HG02840 (cell line): ENCODE data around the gene ISG20.
A peak's percentile ranks its signal among the peaks of the same experiment; 100 is the strongest.

Source experiments
- ATAC-seq: cut with Tn5 transposase; IDR thresholded peaks from one replicate; pipeline ENCODE4 v1.9.1; 2021; ENCODE audit warnings: mild to moderate bottlenecking, moderate library complexity, moderate number of reproducible peaks; ENCODE audit not compliant: unreplicated experiment, low FRiP score

Gene ISG20

DNA sequence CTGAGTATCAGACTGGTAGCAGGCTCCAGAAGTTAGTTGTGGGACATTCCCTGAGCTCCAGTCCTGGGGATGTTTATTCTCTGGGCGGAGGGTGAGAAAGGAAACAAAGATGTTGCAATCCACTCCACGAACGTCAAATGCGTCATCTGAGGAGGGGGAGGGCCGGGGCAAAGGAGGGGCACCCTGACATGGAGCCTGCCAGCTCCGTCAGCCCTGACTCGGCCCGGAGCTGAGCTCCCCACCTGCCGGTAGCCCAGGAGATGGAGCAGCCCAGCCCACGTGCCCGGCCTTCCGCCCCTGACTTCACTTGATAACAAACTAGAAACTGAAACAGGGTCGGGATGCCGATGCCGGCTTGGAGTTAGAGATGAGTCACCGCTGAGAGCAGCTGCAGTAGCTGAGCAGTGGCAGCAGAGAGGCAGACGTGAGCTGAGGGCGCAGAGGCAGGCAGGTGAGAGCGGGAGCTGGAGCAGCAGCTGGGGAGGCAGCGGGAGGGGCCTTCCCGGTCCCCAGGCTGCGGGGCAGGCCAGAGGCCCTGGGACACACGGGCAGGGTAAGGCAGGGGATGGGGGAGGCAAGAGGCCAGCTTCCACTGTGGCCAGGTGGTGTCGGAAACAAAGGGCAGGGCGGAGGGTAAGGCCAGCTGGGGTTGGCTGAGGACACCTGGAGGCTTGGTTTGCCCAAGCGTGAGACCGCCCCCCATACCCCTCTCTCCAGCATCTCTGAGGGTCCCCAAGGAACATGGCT lies at the start of gene ISG20:
Gene ISG20 (plus strand): TSS at position 391 of the 747 bp plus-strand sequence. CDS start 351 bp downstream, at position 742.
- ATAC-seq = peak; percentile 72

DNA sequence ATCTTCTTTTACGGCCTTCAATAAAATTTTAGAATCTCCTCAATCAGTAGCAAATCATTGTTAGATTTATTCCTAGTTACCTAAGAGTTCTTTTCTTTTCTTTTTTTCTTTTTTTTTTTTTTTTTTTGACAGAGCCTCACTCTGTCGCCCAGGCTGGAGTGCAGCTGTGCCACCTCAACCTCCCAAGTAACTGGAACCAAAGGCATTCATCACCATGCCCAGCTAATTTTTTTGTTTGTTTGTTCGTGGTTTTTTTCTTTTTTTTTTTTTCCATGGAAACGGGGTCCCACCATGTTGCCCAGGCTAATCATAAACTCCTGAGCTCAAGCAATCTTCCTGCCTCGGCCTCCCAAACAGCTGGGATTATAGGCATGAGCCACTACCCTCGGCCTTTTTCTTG lies 48.1 kb upstream of the ISG20 start:
- no peak for ATAC-seq

GRCh38 chr15:88591384-88591783 lies 47.4 kb upstream of the ISG20 start:
- no peak for ATAC-seq

DNA sequence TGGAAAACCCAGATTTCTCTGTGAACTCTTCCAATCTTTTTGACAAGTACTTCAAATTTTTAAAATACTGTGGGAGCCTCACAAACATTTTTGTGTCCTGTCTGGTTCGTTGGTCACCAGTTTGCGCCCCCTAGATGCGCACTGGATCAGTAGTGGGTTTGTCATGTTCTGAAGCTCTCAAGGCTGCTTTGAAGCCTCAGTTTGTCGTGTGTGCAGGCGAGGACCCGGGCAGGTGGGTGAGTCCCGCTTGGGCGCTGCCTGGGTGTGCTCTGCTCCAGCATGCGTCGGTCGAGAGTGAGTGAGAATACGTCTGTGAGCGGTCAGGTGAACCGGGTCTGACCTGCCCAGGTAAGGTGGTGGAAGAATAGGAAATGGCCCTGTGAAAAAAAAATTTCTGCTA lies 34.9 kb upstream of the ISG20 start:
- ATAC-seq = no peak

DNA sequence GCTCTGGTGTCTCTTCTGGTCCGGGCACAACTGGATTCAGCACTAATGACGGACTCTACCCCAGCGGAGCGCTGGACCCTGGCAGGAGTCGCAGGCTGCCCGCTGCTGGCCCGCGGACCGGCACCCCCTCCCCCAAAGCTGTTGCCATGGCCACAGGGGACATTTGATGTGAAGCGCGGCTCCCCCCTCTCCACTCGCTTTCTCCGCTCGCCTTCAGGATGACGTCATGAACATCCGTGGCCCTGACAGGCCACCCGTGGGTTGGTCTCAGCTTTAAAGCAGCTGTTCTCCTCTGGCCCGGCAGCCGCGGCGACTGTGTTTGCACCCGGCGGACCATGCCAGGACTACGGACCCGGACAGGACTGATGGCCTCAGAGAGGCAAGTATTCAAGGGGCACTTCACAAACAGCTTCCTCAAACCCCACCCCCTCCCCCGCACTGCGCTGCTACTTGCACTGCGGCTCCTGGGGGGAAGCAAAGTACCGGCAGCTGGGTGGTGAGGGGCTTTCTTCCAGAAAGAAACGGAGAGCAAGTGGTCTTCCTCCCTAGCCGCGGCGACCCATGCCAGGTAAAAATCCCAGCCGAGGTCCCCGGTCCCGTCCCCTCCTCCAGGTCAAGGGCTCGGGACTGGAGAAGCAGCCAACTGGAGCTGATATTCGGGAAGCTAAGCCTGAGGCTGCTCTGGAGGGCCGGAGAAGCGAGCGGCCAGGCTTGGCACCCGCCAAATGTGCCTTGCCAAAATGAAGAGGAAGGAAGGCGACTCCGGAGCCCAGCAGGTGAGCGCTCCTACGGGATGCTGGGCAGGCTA lies 34.2 kb upstream of the ISG20 start:
- no peak for ATAC-seq

DNA sequence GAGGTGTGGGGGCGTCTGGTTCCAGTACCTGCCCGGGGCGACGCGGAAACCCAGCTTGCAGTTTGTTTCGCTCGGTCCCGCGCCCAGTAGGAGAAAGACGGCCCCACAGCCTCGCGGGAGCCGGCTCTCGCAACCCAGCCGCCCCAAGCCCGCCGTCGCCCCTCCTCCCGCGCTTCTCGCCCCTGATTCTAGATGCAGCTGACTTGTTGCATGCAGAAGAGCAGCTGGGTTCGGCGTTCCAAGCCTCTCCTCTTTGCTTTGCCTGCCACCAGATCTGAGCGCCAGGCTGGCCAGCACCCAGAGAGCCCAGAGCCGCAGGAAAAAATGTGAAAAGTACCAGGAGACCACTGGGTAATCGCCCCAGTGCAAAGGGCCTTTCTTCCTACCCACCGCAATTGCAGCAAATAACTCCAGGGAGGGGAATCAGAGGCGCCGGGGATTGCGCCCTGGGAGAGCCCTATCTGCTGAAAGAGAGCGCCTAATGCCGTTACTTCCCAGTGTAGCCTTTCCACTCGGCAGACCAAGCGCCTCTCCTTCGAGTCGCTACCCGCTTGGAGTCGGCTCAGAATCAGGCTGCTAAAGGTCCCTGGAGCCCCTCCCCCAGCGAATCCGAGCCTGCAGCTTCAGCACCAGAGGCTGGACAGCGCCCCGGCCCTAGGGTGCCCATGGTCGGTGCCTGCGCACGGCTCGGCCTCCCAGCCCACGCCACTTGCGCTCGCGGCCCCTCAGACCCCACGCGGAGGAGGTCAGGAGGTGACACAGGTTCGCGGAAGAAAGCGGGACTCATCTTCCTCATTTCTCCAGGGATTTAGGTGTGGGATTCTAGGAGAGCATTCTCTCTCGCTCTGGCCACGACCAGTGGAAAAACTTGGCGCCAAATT lies 33.4 kb upstream of the ISG20 start:
- no peak for ATAC-seq

GRCh38 chr15:88606070-88606794 lies 32.6 kb upstream of the ISG20 start:
- ATAC-seq = no peak

GRCh38 chr15:88607951-88608350 lies 30.9 kb upstream of the ISG20 start:
- no peak for ATAC-seq

DNA sequence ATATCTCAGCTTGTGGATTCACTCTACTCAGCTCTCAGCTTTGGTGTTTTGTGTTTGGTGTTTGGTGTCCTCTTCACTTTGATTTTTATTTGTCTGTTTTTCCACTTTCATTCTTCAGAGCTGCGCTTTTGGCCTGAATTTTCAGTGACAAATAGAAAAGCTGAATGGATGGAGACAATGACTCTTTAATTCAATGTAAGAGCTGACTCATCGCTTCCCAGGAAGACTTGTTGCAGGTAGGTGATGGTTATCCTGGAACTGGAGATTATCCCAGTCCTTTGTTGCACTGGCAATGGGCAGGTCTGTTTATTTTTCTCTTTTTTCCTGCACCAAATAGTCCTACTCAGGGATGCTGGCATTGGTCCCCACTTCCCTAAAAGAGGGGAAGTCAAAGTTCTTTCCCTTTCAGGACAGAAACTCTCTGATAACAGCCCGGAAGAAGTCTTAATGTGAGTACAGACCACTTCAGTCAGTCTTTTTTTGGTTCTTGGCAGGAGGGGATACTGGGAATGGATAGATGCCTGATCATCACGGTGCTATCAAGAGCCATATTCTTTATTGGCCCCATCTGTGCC lies 30.1 kb upstream of the ISG20 start:
- ATAC-seq = no peak

DNA sequence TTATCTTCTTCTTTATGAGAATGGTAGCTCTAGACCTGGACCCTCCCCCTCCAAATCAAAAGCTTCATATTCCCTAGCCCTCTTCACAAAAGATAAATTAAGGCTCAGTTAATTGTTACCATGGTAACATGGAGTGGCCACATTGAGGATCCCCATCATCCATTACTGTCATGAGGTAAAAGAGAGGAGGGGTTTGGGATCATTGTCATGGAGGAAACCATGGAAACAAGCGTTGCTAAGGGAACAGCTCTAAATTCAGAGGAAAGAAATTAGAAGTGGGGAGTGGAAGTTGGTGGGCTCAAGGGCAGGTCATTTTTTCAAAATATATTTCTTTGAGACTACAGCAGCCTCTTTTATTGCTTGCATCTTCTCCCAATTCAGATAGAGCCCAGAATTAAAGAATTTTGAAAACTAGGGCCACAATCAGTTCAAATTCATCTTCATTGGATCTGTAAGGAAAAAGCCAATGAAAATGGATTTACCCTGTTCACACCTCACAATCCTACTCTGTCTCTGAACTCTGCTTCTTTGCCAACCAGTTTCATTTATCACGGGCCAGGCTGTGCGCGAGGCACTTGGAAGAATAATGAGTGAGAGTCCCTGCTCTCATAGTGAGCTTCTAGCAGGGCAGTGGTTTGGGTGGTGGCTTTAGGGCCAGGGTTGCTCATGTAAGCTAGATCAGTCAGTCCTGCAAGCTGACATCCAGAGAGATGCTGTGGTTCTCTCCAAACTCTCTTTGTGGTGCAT lies 29.3 kb upstream of the ISG20 start:
- no peak for ATAC-seq

- ATAC-seq = no peak
Measured at GRCh38 chr15:88610701-88611231, 28.1 kb upstream of the ISG20 start.

GRCh38 chr15:88612186-88612796 lies 26.5 kb upstream of the ISG20 start:
- ATAC-seq = no peak

DNA sequence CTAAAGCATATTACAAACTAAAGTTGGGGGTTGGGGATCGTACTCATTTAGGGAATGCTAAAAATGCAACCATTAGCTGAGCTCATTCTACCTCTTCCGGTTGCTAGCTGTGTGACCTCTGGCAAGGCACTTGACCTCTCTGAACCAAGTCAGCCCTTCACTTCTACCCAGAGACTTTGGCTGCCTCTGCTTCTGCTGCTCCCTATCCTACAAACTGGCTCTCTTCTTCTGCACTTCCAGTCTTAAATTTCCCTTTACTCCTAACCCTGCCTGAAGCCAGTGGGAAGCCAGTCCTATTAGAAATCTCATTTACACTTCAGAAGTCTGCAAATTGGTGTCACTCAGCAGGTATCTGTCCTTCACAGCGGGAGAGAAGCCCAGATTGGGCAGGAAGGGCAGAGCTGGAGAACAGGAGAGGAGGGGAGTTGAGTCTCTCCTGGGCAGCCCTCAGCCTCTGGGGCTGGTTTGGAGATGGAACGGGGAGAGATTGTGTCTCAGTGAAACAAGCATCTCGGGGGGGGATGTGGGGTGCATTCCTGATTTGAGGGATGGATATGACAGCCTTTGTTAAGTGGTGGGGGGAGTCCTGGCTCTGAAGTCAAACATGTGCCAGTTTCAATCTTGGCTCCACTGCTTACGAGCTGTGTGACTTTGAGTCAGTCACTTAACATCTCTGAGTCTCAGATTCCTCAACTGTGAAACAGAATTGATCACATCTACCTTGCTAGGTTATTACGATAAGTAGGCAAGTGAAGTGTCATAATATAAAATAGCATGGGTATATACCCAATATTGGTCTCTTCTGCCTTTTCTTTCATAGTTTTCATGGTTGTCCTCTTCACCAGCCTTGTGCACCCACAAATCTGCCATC lies 25.5 kb upstream of the ISG20 start:
- ATAC-seq = no peak

GRCh38 chr15:88615303-88616107 lies 23.3 kb upstream of the ISG20 start:
- peak; percentile 55 for ATAC-seq

GRCh38 chr15:88616240-88616639 lies 22.6 kb upstream of the ISG20 start:
- ATAC-seq = no peak

GRCh38 chr15:88617031-88617722 lies 21.6 kb upstream of the ISG20 start:
- ATAC-seq = no peak
